ENCODE measurements around the gene ACSS1. TPM values are rescaled to one million over a fixed set of nuclear protein-coding genes. Genes with fewer than 3 reads are reported as not detected.

The ACSS1 gene
- total RNA-seq, 1 experiment from 2014 or later: 0.61 TPM

DNA sequence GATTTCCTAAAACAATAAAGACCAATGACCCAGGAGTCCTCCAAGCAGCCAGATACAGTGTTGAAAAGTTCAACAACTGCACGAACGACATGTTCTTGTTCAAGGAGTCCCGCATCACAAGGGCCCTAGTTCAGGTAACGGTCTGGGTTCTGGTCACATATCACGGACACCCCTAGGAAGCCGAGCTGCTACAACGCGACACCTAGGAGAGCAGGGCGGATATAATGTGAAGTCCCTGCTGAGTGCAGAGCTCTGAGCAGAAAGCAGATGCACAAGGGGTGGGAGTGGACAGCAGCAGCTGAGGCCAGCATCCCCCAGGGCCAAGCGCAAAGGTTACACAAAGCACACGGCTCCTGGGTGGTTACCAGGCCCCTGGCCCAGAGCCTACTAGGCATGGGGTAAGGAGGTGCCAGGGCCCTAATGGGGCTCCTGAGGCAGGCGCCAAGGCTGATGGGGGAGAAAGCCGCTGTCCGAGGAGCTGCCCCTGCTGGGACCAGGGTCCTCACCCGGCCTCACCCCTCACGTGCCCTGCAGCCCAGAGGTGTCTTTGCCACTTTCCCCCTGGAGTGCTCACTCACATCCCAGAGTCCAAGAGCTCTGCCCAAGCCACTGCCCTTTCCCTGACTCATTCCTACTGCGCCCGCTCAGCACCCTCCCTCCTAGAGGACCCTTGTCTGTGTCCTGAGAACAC lies 100.5 kb downstream of the ACSS1 start:
- Histone ChIP-seq H3T11ph (ENCODE audit: low read length) (no peak overlapping the region), H4K8ac (replicated peaks; ENCODE audit: insufficient read length, low read depth, low read length) (no peak overlapping the region), H3K56ac (ENCODE audit: insufficient read length, low read depth, low read length) (no peak overlapping the region), H2BK15ac (ENCODE audit: low read depth, low read length) (no peak overlapping the region), H3K23me2 (ENCODE audit: insufficient read length, low read depth, low read length, poor library complexity, severe bottlenecking) (no peaks in the 10 kb centered on the region), H2AFZ (ENCODE audit: low read length) (no peak overlapping the region), H3K27ac (ENCODE audit: insufficient read length, low read depth, low read length) (no peak overlapping the region), H3K27me3 (ENCODE audit: insufficient read depth, low read length) (no peaks in the 10 kb centered on the region), H3K4ac (ENCODE audit: low read depth, low read length) (no peak overlapping the region), H3K79me2 (ENCODE audit: insufficient read depth, low read length) (no peaks in the 10 kb centered on the region), H2BK120ac (ENCODE audit: low read depth, low read length, poor library complexity, severe bottlenecking) (no peak overlapping the region), H4K20me1 (ENCODE audit: control insufficient read depth, insufficient read depth, insufficient read length) (no peaks in the 10 kb centered on the region), H3K14ac (ENCODE audit: insufficient read depth, low read length) (no peak overlapping the region), H3K4me2 (ENCODE audit: insufficient read depth, insufficient read length, low read length) (no peak overlapping the region), H2BK20ac (ENCODE audit: low read depth, low read length, poor library complexity, severe bottlenecking) (no peak overlapping the region), H4K91ac (ENCODE audit: insufficient read length, low read depth, low read length) (no peak overlapping the region), H2AK5ac (ENCODE audit: insufficient read length, low read length) (no peak overlapping the region), H2BK5ac (ENCODE audit: insufficient read length, low read length) (no peak overlapping the region), H2BK12ac (ENCODE audit: insufficient read length, low read depth, low read length) (no peak overlapping the region), H3K4me1 (ENCODE audit: insufficient read depth, low read length) (no peaks in the 10 kb centered on the region), H3K23ac (ENCODE audit: insufficient read length, low read depth, low read length) (no peak overlapping the region), H3K18ac (ENCODE audit: insufficient read length, low read depth, low read length) (no peak overlapping the region), H4K5ac (ENCODE audit: insufficient read length, low read depth, low read length) (no peak overlapping the region), H3K79me1 (ENCODE audit: insufficient read depth, low read depth, low read length, poor library complexity, severe bottlenecking) (no peaks in the 10 kb centered on the region), H3K9ac (ENCODE audit: extremely low read depth, insufficient read length, low read length) (no peak overlapping the region), H3K9me3 (ENCODE audit: control insufficient read depth, low read depth, low read length) (no peaks in the 10 kb centered on the region)
- TF ChIP-seq, protein P1, sequence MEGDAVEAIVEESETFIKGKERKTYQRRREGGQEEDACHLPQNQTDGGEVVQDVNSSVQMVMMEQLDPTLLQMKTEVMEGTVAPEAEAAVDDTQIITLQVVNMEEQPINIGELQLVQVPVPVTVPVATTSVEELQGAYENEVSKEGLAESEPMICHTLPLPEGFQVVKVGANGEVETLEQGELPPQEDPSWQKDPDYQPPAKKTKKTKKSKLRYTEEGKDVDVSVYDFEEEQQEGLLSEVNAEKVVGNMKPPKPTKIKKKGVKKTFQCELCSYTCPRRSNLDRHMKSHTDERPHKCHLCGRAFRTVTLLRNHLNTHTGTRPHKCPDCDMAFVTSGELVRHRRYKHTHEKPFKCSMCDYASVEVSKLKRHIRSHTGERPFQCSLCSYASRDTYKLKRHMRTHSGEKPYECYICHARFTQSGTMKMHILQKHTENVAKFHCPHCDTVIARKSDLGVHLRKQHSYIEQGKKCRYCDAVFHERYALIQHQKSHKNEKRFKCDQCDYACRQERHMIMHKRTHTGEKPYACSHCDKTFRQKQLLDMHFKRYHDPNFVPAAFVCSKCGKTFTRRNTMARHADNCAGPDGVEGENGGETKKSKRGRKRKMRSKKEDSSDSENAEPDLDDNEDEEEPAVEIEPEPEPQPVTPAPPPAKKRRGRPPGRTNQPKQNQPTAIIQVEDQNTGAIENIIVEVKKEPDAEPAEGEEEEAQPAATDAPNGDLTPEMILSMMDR (conservative IDR thresholded peaks at IDR 0.05): no peak
- Mint-ChIP-seq H3K36me3 (ENCODE audit: insufficient read depth in 1 of 3, low read depth in 3 of 3) (peaks cover 3 to 16% (median 7%) of the 10 kb centered on the region in 3 experiments; a peak in 6 of 7 replicates), H3K27me3 (ENCODE audit: low read depth) (no peaks in the 10 kb centered on the region), H3K4me3 (no peak overlapping the region), H3K27ac (no peak overlapping the region; a peak in 1 of 7 replicates), H3K9me3 (no peaks in the 10 kb centered on the region; a peak in 1 of 5 replicates), H3K4me1 (peaks cover 6 to 12% of the 10 kb centered on the region in 2 experiments)
- peak; percentile 17 for DNase-seq
- no CpG with 5 or more reads among the region's 18 CpGs for WGBS (ENCODE audit: extremely low coverage, insufficient read length, low lambda C conversion rate)

Other genes with a start within 250 kb of the ACSS1 start
- not detected in 2 replicates for gene CST7, start 108.9 kb downstream of the ACSS1 start, total RNA-seq (2021)
- gene APMAP, start 65.4 kb downstream of the ACSS1 start, total RNA-seq (2021): 67.8 and 69.1 TPM in 2 replicates
- gene VSX1, start 24.0 kb upstream of the ACSS1 start, total RNA-seq (2021): not detected in 2 replicates
- gene ENTPD6, start 137.6 kb upstream of the ACSS1 start, total RNA-seq (2021): 51.4 and 57.4 TPM in 2 replicates
- gene PYGB, start 189.9 kb upstream of the ACSS1 start, total RNA-seq (2021): 46.9 TPM in 2 replicates

Measured in H9 (cell line).